SJCRH30 (cell line): ENCODE results near the gene TMIE. TPM values are rescaled to one million over a fixed set of nuclear protein-coding genes. Genes with fewer than 3 reads are reported as not detected.

Experiments
- DNase-seq, 2 experiments: peaks; one replicate each; pipeline ENCODE4 v3.0.0-alpha.2; 2015 to 2020
- H3K27ac ChIP-seq: fragments of 250-450 bp; sonication (Bioruptor Pico); 2 replicates; pipeline ENCODE4 v1.5.1; 2020; ENCODE audit warnings: mild to moderate bottlenecking, moderate library complexity
- H3K27me3 ChIP-seq: fragments of 250-450 bp; sonication (Bioruptor Pico); 2 replicates; pipeline ENCODE4 v1.5.1; 2020; ENCODE audit warnings: mild to moderate bottlenecking, moderate library complexity
- H3K36me3 ChIP-seq: fragments of 250-450 bp; sonication (Bioruptor Pico); 2 replicates; pipeline ENCODE4 v1.5.1; 2020; ENCODE audit warnings: mild to moderate bottlenecking, moderate library complexity
- H3K4me1 ChIP-seq: fragments of 250-450 bp; sonication (Bioruptor Pico); 2 replicates; pipeline ENCODE4 v1.5.1; 2020; ENCODE audit warnings: mild to moderate bottlenecking, moderate library complexity
- H3K4me3 ChIP-seq: fragments of 250-450 bp; sonication (Bioruptor Pico); 2 replicates; pipeline ENCODE4 v1.5.1; 2020; ENCODE audit warnings: mild to moderate bottlenecking, moderate library complexity
- H3K9me3 ChIP-seq: fragments of 250-450 bp; sonication (Bioruptor Pico); replicated peaks from 2 replicates; pipeline ENCODE4 v1.5.1; 2020; ENCODE audit warnings: mild to moderate bottlenecking, moderate library complexity
- total RNA-seq: library from RNA; depleted of rRNA; stranded (reverse); fragments of >200 nt; shearing (Covaris generic); gene quantifications from 2 replicates; pipeline ENCODE4 v1.2.3, GENCODE V29; 2014; rRNA removed

The TMIE gene, protein sequence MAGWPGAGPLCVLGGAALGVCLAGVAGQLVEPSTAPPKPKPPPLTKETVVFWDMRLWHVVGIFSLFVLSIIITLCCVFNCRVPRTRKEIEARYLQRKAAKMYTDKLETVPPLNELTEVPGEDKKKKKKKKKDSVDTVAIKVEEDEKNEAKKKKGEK
- total RNA-seq: 0.08 and 0.10 TPM in 2 replicates

GRCh38 chr3:46701181-46701939 lies at the start of gene TMIE:
Gene TMIE, plus strand, starts transcription at chr3:46701392. Its CDS starts 96 bp downstream, at chr3:46701488.
- Histone ChIP-seq H3K4me3 (peak within 1 kb of the TSS; percentile 49), H3K9me3 (no peaks in the 10 kb centered on the region), H3K27me3 (no peaks in the 10 kb centered on the region), H3K27ac (no peak within 1 kb of the TSS), H3K36me3 (no peaks in the 10 kb centered on the region), H3K4me1 (0 out of 2 replicates have a peak, but pooled peaks cover 5% of the 10 kb centered on the region)
- peak; percentile 20 to 28 for DNase-seq

DNA sequence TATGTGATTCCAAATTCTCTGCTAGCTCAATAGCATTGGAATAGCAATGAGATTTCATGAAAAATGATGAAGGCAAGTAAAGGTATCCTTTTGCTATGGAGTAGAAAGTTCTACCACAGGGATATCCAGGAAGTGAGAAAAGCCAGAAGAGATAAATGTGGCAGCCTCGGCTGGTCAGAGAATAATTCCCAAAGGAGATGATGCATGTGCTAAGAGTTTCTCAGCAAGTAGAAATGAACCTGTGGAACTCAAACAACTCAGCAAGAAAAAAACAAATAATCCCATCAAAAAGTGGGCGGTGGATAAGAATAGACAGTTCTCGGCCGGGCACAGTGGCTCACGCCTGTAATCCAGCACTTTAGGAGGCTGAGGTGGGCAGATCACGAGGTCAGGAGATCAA lies 45.9 kb upstream of the TMIE start:
- H3K27me3 ChIP-seq: no peaks in the 10 kb centered on the region
- H3K4me3 ChIP-seq: no peak overlapping the region
- H3K9me3 ChIP-seq: no peaks in the 10 kb centered on the region
- H3K27ac ChIP-seq: no peak overlapping the region
- H3K36me3 ChIP-seq: no peaks in the 10 kb centered on the region
- H3K4me1 ChIP-seq: peaks cover 9% of the 10 kb centered on the region
- no peak for DNase-seq

DNA sequence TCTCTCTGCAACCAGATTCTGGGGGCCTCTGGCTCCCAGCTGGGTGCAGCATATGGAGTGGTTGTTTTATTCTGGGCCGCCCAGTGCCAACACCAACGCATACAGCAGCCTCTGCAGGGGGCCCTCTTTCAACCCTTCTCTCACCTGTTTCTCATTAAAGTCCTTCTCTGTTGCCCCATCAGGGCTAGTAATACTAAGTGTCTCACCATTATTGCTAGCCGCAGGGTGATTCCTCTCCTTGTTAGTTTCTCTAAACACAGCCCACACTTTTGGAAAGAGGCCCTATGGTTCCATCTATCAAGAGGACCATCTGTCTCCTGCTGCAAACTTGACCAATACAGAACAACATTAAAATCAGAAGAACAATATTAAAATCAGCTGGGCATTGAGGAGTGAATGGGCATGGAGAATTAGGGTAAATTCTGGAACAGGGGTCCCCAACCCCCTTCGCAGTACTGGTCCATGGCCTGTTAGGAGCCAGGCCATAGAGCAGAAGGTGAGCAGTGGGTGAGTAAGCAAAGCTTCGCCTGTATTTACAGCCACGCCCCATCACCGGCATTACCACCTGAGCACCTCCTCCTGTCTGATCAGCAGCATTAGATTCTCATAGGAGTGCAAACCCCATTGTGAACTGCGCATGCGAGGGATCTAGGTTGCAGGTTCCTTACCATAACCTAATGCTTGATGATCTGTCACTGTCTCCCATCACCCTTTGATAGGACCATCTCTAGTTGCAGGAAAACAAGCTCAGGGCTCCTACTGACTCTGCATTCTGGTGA lies 44.2 kb upstream of the TMIE start:
- DNase-seq: no peak
- no peaks in the 10 kb centered on the region for H3K36me3 ChIP-seq
- no peaks in the 10 kb centered on the region for H3K27me3 ChIP-seq
- no peak overlapping the region for H3K27ac ChIP-seq
- H3K4me3 ChIP-seq: no peak overlapping the region
- H3K4me1 ChIP-seq: peaks cover 23% of the 10 kb centered on the region
- H3K9me3 ChIP-seq: no peaks in the 10 kb centered on the region

- no peaks in the 10 kb centered on the region for H3K36me3 ChIP-seq
- peaks cover 45% of the 10 kb centered on the region for H3K4me1 ChIP-seq
- no peaks in the 10 kb centered on the region for H3K27me3 ChIP-seq
- DNase-seq: peak; percentile 48 to 65
- H3K9me3 ChIP-seq: no peaks in the 10 kb centered on the region
- no peak overlapping the region for H3K27ac ChIP-seq
- H3K4me3 ChIP-seq: no peak overlapping the region
Observed at GRCh38 chr3:46659285-46659684, 41.9 kb upstream of the TMIE start.

GRCh38 chr3:46660003-46660402 lies 41.2 kb upstream of the TMIE start:
- H3K4me3 ChIP-seq: no peak overlapping the region
- no peak for DNase-seq
- no peaks in the 10 kb centered on the region for H3K9me3 ChIP-seq
- no peak overlapping the region for H3K27ac ChIP-seq
- H3K36me3 ChIP-seq: no peaks in the 10 kb centered on the region
- H3K4me1 ChIP-seq: peaks cover 45% of the 10 kb centered on the region
- H3K27me3 ChIP-seq: no peaks in the 10 kb centered on the region

- H3K4me1 ChIP-seq: peaks cover 45% of the 10 kb centered on the region
- no peak overlapping the region for H3K4me3 ChIP-seq
- no peak overlapping the region for H3K27ac ChIP-seq
- H3K36me3 ChIP-seq: no peaks in the 10 kb centered on the region
- DNase-seq: peak in 1 of 2 experiments; percentile 41
- no peaks in the 10 kb centered on the region for H3K9me3 ChIP-seq
- no peaks in the 10 kb centered on the region for H3K27me3 ChIP-seq
Observed at GRCh38 chr3:46660543-46661523, 40.4 kb upstream of the TMIE start.

DNA sequence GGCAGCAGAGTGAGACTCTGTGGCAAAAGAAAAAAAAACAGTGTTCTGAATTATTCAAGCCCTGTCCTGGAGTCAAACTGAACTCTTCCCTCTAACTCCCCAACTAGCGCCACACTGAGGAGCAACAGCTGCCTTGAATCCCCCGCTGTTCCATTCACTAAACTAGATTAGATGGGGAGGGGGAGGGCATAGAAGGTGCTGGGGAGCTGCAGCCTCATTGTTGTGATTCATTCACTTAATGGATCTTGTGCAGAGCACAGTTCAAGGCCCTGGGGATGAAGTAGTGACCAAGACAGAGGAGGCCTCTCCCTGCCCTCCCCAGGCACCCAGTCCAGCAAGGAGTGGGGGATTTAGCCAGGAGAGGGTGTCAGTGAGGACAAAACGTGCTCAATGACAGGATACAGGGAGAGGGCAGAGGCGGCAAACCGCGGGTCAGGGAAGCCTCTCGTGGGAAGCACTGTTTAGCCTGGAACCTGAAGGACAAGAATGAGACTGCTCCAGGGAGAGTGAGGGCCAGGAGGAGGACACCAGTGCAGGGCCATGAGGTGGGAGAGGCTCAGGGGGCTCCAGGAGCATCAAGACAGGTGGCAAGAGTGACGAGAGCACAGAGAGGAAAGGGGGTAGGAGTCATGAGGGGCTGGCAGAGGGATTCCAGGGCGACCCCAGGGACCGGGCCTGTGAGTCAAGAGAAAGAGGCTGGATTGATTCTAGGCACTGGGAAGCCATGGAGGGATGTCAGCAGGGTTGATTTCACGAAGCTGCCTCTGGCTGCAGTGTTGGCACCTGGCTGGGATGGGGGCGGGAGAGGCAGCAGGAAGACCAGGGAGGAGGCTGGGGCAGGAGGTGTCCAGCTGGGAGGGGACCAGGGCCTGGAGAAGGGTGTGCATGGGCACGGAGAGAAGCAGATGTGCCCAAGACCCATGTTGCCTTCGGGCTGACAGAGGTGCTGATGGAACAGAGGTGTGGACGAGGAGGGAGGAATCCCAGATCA lies 39.1 kb upstream of the TMIE start:
- Histone ChIP-seq H3K27ac (peak overlapping the region; percentile 72; the same call in 1 of the 2 replicates), H3K4me1 (peaks cover 49% of the 10 kb centered on the region), H3K27me3 (no peaks in the 10 kb centered on the region), H3K4me3 (no peak overlapping the region), H3K9me3 (no peaks in the 10 kb centered on the region), H3K36me3 (no peaks in the 10 kb centered on the region)
- DNase-seq: peak; percentile 37 to 62

DNA sequence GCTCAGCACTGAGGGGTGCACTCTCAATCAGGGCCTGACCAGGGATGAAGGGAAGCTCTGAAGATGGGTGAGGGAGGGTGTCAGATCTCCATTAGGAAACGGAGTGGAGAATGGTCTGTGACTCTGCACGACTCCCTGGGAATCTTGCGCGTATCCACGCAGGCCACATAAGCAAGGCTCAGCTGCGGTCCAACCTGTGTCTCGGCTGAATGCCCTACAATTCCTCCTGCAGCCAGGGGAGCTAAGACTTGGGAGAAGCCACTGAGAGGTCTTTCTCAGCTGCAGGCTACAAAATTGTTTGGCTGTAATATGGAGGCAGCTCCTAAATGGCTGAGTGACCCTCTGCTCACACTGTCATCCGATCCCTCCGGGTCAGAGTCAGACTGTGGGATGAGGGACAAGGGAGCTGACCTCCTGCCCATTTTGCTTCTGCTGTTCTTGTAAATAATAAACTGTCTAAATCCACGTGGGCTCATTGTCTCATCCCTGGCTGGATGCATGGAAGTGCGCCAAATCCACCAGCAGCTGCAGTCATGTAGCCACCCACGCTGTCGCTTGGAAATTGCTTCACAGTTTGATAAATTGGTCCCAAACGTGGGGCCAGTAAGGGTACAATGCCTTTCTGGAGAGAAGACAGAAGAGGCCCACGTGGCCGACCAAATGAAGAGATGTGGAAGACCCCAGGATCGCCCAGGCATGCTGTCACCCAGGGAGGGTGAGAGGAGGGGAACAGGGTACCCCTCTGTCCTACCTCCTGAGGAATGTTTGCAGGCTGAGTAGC lies 38.2 kb upstream of the TMIE start:
- H3K9me3 ChIP-seq: no peaks in the 10 kb centered on the region
- no peaks in the 10 kb centered on the region for H3K27me3 ChIP-seq
- H3K36me3 ChIP-seq: no peaks in the 10 kb centered on the region
- DNase-seq: peak; percentile 80 to 86
- H3K4me3 ChIP-seq: 0 out of 2 replicates have a peak overlapping the region, but pooled peaks have one; percentile 8
- peak overlapping the region; percentile 72 for H3K27ac ChIP-seq
- peaks cover 53% of the 10 kb centered on the region for H3K4me1 ChIP-seq

GRCh38 chr3:46663591-46664135 lies 37.5 kb upstream of the TMIE start:
- H3K9me3 ChIP-seq: no peaks in the 10 kb centered on the region
- no peaks in the 10 kb centered on the region for H3K36me3 ChIP-seq
- H3K27ac ChIP-seq: peak overlapping the region; percentile 72
- H3K27me3 ChIP-seq: no peaks in the 10 kb centered on the region
- H3K4me3 ChIP-seq: no peak overlapping the region
- H3K4me1 ChIP-seq: peaks cover 53% of the 10 kb centered on the region
- DNase-seq: peak; percentile 61 to 71

DNA sequence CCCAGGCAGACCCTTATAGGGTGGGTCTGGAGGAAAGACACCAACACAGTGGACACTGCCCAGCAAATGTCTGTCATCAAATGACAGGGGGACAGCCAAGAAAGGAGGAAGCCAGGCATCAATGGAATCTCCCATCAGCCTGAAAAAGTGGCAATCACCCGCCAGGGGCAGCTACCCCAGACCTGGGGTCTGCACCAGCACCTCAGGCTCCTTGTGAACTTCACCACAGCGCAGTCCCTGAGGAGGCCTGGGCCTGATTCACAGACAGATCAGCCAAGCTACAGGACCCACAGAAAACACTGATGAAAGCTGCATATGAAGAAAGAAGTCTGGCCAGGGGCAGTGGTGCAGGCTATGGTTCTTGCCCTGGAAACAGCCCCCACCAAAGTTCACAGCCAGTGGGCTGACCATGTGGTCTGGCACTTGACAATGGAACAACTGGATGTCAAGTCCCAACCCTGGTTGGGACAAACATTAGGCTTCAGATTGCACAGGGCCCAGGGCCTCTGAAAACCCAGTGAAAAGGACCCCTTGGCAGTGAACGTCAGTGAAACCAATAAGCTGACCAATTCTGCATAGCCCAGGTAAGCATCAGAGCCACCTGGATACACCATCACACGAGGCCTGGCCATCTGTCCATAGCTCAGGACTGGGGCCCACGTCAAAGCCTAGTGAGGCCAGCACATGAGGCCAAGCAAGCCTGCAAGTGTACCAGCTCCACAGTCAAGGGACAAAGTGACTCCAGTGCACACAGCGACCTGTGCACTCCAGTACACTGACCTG lies 36.8 kb upstream of the TMIE start:
- no peaks in the 10 kb centered on the region for H3K27me3 ChIP-seq
- H3K36me3 ChIP-seq: no peaks in the 10 kb centered on the region
- peaks cover 47% of the 10 kb centered on the region for H3K4me1 ChIP-seq
- peak overlapping the region; percentile 72; the same call in 1 of the 2 replicates for H3K27ac ChIP-seq
- DNase-seq: no peak
- H3K9me3 ChIP-seq: no peaks in the 10 kb centered on the region
- H3K4me3 ChIP-seq: no peak overlapping the region

- no peak for DNase-seq
- Histone ChIP-seq H3K27me3 (no peaks in the 10 kb centered on the region), H3K36me3 (no peaks in the 10 kb centered on the region), H3K4me1 (peaks cover 44% of the 10 kb centered on the region), H3K9me3 (no peaks in the 10 kb centered on the region), H3K4me3 (no peak overlapping the region), H3K27ac (no peak overlapping the region)
Observed at GRCh38 chr3:46664971-46665762, 36.0 kb upstream of the TMIE start.
